Colonic mucosa (tissue), 4 donors: ENCODE results near the gene ARID5A. TPM values are rescaled to one million over a fixed set of nuclear protein-coding genes. Genes with fewer than 3 reads are reported as not detected.
A peak's percentile ranks its signal among the peaks of the same experiment; 100 is the strongest.

Experiments
- DNase-seq: peaks from one replicate; pipeline ENCODE4 v3.0.0-alpha.2; 2020
- H3K27ac ChIP-seq: fragments of 200-600 bp; one replicate; pipeline ENCODE4 v1.8.0; 2021
- H3K27me3 ChIP-seq: fragments of 200-600 bp; one replicate; pipeline ENCODE4 v1.8.0; 2021
- H3K36me3 ChIP-seq: fragments of 200-600 bp; one replicate; pipeline ENCODE4 v1.8.0; 2021
- H3K4me1 ChIP-seq: fragments of 200-600 bp; one replicate; pipeline ENCODE4 v1.8.0; 2021; ENCODE audit warnings: mild to moderate bottlenecking
- H3K4me3 ChIP-seq: fragments of 200-600 bp; one replicate; pipeline ENCODE4 v1.8.0; 2021
- H3K9ac ChIP-seq, 2 donors: one replicate each; pipeline ENCODE4 v1.7.0; 2013; ENCODE audit warnings: control low read depth in 2 of 2, low read depth in 2 of 2, low read length in 2 of 2
- H3K9me3 ChIP-seq: fragments of 200-600 bp; one replicate; pipeline ENCODE4 v1.8.0; 2021
- intact Hi-C: fragments of 100-400 bp; cut with DNase I; formaldehyde crosslinking; loops from one replicate; pipeline ENCODE4 v1.14.1; 2022
- total RNA-seq, 2 donors: library from RNA; stranded (reverse); fragmentation: NEBNext Ultra II Directional in 1 of 2; extraction: Animal tissue kit (Norgen Biotek cat#: 25700) in 1 of 2; gene quantifications; one replicate each; pipeline ENCODE4 v1.2.1, GENCODE V29; 2021
- TF ChIP-seq, protein P1 (sequence below): fragments of 200-600 bp; IDR thresholded peaks from one replicate; pipeline ENCODE4 v1.8.0; 2022; ENCODE audit warnings: antibody characterized with exemption, mild to moderate bottlenecking
- donor health status: healthy.
- donor health status: DM: no; HTN: no; CAD: no.
- donor health status: DM: no; HTN: no; CAD: no.

The ARID5A gene
- total RNA-seq, 2 donors from 2014 or later = 6.9 to 16.4 TPM

DNA sequence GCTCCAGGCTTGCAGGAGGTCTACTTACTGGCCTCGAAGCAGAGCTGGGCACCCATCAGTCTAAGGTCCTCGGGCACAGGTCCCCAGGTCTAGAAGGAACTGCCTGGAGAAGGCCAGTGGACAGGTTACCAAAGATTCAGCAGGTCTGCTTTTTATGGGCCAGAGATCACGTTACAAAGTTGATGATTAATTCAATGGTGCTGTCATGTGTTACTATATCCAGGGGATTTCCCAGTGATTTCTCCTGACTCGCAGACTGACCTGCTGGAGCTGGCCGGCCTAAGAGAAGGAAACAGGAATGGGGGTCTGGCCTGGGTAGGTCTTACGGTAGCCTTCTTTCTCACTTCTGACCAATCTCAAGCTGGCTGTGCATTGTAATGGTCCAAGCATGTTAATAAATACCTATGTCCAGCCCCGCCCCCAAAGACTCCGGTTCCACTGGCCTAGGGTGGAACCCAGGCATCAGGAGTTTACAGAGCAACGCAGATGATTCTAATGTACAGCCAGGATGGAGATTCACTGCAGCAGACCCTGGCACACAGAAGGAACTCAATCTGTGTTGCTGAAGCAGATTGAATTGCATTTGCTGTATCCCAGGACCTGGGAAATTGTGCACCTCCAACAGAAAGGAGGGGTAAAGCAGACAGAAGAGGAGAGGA is 31.2 kb upstream of the ARID5A start, which contains the start of gene NEURL3:
Gene NEURL3 (minus strand): TSS at position 127 of the 659 bp plus-strand sequence. CDS start 71 bp downstream, at position 56.
- H3K27ac ChIP-seq = peak within 1 kb of the TSS; percentile 36
- H3K4me3 ChIP-seq = peak within 1 kb of the TSS; percentile 2
- H3K4me1 ChIP-seq = peaks cover 25% of the 10 kb centered on the region
- no peaks in the 10 kb centered on the region for H3K36me3 ChIP-seq
- TF ChIP-seq, protein P1, sequence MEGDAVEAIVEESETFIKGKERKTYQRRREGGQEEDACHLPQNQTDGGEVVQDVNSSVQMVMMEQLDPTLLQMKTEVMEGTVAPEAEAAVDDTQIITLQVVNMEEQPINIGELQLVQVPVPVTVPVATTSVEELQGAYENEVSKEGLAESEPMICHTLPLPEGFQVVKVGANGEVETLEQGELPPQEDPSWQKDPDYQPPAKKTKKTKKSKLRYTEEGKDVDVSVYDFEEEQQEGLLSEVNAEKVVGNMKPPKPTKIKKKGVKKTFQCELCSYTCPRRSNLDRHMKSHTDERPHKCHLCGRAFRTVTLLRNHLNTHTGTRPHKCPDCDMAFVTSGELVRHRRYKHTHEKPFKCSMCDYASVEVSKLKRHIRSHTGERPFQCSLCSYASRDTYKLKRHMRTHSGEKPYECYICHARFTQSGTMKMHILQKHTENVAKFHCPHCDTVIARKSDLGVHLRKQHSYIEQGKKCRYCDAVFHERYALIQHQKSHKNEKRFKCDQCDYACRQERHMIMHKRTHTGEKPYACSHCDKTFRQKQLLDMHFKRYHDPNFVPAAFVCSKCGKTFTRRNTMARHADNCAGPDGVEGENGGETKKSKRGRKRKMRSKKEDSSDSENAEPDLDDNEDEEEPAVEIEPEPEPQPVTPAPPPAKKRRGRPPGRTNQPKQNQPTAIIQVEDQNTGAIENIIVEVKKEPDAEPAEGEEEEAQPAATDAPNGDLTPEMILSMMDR = no peak
- H3K9ac ChIP-seq = peak within 1 kb of the TSS in 1 of 2 donors; percentile 51
- H3K27me3 ChIP-seq = no peaks in the 10 kb centered on the region
- no peaks in the 10 kb centered on the region for H3K9me3 ChIP-seq
- peak; percentile 74 for DNase-seq
- intact Hi-C loops = loop anchor here (5.0 kb wide), 1 partner anchor 33 kb away; no protein-coding TSS in a partner anchor

DNA sequence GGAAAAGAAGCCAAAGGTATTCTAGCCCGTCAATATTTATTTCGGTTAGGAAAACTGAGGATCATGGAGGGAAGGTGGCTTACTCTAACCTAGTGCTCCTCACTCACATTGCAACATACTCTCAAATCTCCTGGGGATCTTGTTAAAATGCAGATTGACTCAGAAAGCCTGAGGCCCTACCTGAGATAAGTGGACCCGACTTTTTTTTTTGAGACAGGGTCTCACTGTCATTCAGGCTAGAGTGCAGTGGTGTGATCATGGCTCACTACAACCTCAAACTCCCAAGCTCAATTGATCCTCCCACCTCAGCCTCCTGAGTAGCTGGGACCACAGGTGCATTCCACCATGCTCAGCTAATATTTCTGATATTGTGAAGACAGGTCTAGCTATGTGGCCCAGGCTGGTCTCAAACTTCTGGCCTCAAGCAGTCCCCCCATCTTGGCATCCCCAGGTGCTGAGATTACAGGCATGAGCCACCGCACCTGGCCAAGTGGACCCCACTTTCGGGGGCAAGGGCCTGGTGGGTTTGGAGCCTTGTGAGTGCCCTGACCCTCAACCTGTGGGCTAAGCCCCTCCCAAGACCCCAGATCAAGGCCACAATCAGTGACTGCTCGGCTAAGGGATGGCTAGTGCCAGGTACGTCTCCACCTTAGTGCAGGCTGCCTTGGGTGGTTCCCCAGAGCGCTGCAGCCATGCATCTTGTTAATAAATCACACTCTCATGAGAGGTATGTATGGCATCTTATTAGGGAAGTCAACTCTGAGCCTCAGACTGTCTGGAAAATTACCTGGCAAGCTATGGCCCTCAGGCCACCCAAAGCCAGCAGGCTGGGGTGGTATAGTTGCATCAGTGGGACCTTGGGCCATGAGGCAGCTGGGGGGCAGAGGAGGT is 30.3 kb upstream of the ARID5A start:
- H3K9ac ChIP-seq = peak overlapping the region in 1 of 2 donors; percentile 2
- intact Hi-C loops = loop anchor here (5.0 kb wide), 1 partner anchor 34 kb away; no protein-coding TSS in a partner anchor
- DNase-seq = no peak

DNA sequence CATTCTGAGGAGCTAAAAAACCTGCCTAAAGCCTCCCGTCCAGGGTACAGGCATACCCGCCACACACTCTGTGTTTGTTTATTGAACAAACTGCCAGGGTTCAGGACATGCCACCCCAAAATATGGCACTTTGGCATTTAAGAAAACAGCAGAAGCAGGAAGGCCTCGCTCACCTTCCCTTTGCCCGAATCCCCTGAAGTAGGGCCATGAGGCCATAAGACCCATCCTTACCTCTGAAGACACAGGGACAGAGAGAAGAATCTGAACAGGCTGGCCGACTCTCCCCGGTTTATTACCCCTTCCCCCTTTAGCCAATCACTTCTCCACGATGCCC is 29.7 kb upstream of the ARID5A start:
- intact Hi-C loops = loop anchor here (5.0 kb wide), 1 partner anchor 35 kb away; no protein-coding TSS in a partner anchor
- Histone ChIP-seq H3K4me3 (no peak overlapping the region), H3K27me3 (no peaks in the 10 kb centered on the region), H3K9ac (no peak overlapping the region), H3K9me3 (no peaks in the 10 kb centered on the region), H3K4me1 (peaks cover 25% of the 10 kb centered on the region), H3K27ac (no peak overlapping the region), H3K36me3 (no peaks in the 10 kb centered on the region)
- TF ChIP-seq, protein P1 = no peak
- DNase-seq = no peak

More for the DNA sequence above, 30.3 kb upstream of the ARID5A start:
- TF ChIP-seq, protein P1 = no peak
- Histone ChIP-seq H3K9me3 (no peaks in the 10 kb centered on the region), H3K27ac (peak overlapping the region; percentile 36), H3K27me3 (no peaks in the 10 kb centered on the region), H3K4me3 (no peak overlapping the region), H3K36me3 (no peaks in the 10 kb centered on the region), H3K4me1 (peaks cover 25% of the 10 kb centered on the region)

DNA sequence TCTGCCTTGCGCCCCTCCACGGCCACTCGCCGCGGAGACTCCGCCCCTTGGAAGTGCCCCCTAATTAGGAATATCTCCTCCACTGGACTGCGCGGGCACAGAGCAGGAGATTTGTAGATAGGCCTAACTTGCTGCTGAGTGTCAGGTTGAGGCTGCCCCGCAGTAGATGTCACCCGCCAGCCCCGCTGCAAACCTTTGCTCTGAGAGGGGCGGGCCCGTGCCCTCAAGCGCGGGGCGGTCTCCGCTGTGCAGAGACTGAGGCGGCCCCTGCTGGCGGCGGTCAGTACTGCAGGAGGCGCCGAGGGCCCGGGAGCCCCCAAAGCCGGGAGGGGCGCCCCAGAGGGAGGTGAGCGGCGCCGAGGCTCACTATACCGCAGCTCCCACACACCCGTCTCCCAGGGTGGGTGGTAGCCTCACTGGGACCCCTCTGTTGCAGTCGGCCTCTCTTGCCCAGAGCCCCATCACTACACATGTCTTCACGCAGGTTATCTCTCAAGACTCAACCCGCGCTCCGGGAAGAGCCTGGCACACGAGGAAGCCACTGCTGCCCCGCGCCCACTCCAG is 28.5 kb upstream of the ARID5A start:
- H3K9me3 ChIP-seq = no peaks in the 10 kb centered on the region
- H3K9ac ChIP-seq = no peak overlapping the region

More for the DNA sequence above, 28.5 kb upstream of the ARID5A start:
- no peaks in the 10 kb centered on the region for H3K36me3 ChIP-seq
- intact Hi-C loops = loop anchor here (2.0 to 5.0 kb wide), 2 partner anchors 36 to 99 kb away; no protein-coding TSS in a partner anchor
- H3K27me3 ChIP-seq = no peaks in the 10 kb centered on the region
- H3K27ac ChIP-seq = no peak overlapping the region
- TF ChIP-seq, protein P1 = peak; percentile 100
- DNase-seq = peak; percentile 84
- H3K4me3 ChIP-seq = peak overlapping the region; percentile 36
- peaks cover 18% of the 10 kb centered on the region for H3K4me1 ChIP-seq
